Activated CD4-positive, alpha-beta memory T cell treated with anti-CD3 and anti-CD28 coated beads, Interleukin-2, amount 10 ng/mL, durations not matched to agents 7 days and 5 days (primary cell): ENCODE results near the gene VPS26C. TPM values are rescaled to one million over a fixed set of nuclear protein-coding genes. Genes with fewer than 3 reads are reported as not detected.

Experiments
- CTCF ChIA-PET: fragments of 350-600 bp; sonication (Branson Sonifier 250); formaldehyde crosslinking; loops from one replicate; lab custom pipeline; 2021; ENCODE audit warnings: antibody characterized with exemption, inconsistent platforms; lab: Charles Lee
- POLR2A ChIA-PET: fragments of 350-600 bp; sonication (Branson Sonifier 250); formaldehyde crosslinking; loops from one replicate; lab custom pipeline; 2021; ENCODE audit warnings: antibody characterized with exemption; lab: Charles Lee
- DNase-seq: peaks from one replicate; pipeline ENCODE4 v3.0.0-alpha.2; 2020
- H3K27ac Mint-ChIP-seq: one replicate; pipeline ENCODE4 v1.8.0; 2021; ENCODE audit warnings: mild to moderate bottlenecking, mixed read lengths
- H3K27me3 Mint-ChIP-seq: one replicate; pipeline ENCODE4 v1.8.0; 2021; ENCODE audit warnings: mixed read lengths
- H3K36me3 Mint-ChIP-seq: one replicate; pipeline ENCODE4 v1.8.0; 2021; ENCODE audit warnings: low read depth, mixed read lengths
- H3K4me1 Mint-ChIP-seq: one replicate; pipeline ENCODE4 v1.8.0; 2021; ENCODE audit warnings: mixed read lengths
- H3K4me3 Mint-ChIP-seq: one replicate; pipeline ENCODE4 v1.8.0; 2021; ENCODE audit warnings: mild to moderate bottlenecking, mixed read lengths
- H3K9me3 Mint-ChIP-seq: one replicate; pipeline ENCODE4 v1.8.0; 2021; ENCODE audit warnings: mixed read lengths
- total RNA-seq, 2 experiments: library from RNA; stranded (reverse); gene quantifications; one replicate each; pipeline ENCODE4 v1.2.3, GENCODE V29; 2021

The VPS26C gene
- total RNA-seq, 2 experiments from 2014 or later: 70.7 to 73.1 TPM

- H3K4me3 Mint-ChIP-seq: no peak overlapping the region
- ChIA-PET POLR2A (no interaction called here), CTCF (no interaction called here)
- peaks cover 9% of the 10 kb centered on the region for H3K27me3 Mint-ChIP-seq
- H3K4me1 Mint-ChIP-seq: no peaks in the 10 kb centered on the region
- DNase-seq: no peak
- no peaks in the 10 kb centered on the region for H3K36me3 Mint-ChIP-seq
- H3K27ac Mint-ChIP-seq: no peak overlapping the region
- H3K9me3 Mint-ChIP-seq: no peaks in the 10 kb centered on the region
These were observed 9.2 kb upstream of the VPS26C start for GRCh38 chr21:37276377-37276776.

DNA sequence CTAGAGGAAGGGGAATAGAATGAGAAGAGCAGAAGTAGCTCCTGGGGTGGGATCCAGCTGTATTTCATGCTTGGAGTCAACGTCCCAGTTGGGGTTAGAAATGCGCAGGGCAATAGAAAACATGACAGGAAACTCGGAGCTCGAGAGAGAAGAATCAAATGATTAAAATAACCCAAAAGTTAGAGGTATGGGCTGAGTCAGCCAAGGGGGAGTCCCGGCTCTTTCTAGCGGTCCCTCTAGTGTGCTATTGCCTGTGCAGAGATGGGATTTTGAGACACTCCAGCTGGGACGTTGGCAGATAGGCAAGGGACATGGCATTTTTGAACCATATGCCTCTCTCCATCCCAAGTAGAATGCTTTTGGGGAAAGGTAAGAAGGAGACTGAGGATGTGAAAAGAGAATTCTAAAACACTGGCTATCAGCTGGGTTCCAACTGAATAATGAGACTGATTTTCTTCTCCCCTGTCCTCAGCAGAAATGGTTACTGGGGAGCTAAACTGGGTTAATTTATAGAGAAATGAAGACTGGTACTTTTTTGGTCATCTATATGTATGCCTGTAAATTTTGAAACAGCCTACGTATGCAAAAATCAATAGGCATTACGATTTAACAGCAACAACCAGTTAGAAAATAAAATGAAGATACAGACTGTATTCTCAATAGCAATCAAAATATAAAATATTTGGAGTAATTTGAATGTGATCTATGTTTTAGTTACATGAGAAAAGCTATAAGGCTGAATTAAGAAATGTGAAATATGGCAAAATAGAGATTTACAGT is 7.0 kb upstream of the VPS26C start:
- Mint-ChIP-seq H3K9me3 (no peaks in the 10 kb centered on the region), H3K4me1 (peaks cover 1% of the 10 kb centered on the region), H3K27me3 (peaks cover 5% of the 10 kb centered on the region), H3K27ac (no peak overlapping the region), H3K4me3 (no peak overlapping the region), H3K36me3 (no peaks in the 10 kb centered on the region)
- CTCF ChIA-PET: no interaction called here
- no peak for DNase-seq
- POLR2A ChIA-PET: interaction anchor here (0.6 to 1.2 kb wide), 3 partner anchors 17 to 95 kb away, joined by 3 to 4 read pairs (median 3); no protein-coding TSS in a partner anchor

- Mint-ChIP-seq H3K27me3 (peaks cover 5% of the 10 kb centered on the region), H3K4me1 (peaks cover 6% of the 10 kb centered on the region), H3K4me3 (no peak overlapping the region), H3K27ac (no peak overlapping the region), H3K9me3 (no peaks in the 10 kb centered on the region), H3K36me3 (no peaks in the 10 kb centered on the region)
- DNase-seq: no peak
- CTCF ChIA-PET: no interaction called here
- POLR2A ChIA-PET: interaction anchor here (0.6 to 1.2 kb wide), 2 partner anchors 16 to 52 kb away, joined by 3 read pairs; no protein-coding TSS in a partner anchor
These were observed 6.3 kb upstream of the VPS26C start for GRCh38 chr21:37273440-37273839.

DNA sequence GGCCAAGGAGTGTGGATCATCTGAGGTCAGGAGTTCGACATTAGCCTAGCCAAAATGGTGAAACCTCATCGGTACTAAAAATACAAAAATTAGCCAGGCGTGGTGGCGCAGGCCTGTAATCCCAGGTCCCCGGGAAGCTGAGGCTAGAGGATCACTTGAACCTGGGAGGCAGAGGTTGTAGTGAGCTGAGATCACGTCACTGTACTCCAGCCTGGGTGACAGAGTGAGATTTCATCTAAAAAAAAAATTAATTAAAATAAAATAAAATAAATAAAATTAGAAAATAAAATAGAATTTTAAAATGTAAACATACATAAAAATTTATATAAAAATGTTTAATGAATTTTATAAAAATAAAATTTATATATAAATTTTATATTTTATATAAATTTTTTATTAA is 5.8 kb upstream of the VPS26C start:
- H3K4me1 Mint-ChIP-seq: peaks cover 8% of the 10 kb centered on the region

DNA sequence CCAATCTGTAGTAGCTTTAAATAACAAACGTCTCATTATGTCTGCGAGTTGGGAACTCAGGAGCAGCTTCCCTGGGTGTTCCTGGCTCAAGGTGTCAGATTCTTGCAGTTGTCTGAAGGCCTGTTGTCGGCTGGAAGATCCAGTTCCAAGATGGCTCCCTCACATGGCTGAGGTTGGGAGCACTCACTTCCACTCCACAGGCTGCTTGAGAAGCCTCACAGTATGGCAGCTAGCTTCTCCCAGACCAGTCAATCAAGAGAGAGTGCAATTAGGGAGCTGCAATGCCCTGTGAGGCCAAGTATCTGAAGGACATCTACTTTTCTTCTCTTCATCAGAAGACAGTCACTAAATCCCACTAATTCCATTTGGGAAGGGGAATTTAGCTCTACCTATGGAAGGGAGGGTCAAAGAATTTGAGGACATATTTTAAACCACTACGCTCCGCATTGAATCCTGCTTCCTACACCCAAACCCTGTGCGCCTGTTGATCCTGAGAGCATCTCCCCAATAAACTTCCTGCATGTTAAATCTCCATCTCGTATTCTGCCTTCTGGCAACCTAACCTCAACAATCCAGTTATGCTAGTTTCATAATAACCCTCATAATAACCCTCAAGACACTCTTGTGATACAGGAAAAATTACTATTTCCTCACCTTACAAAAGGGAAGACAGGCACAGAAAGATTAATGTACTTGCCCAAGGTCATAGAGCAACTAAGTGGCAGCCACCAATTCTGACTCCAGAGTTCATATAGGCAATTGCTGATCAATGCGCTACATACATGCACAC is 3.6 kb upstream of the VPS26C start:
- POLR2A ChIA-PET: interaction anchor here (0.9 to 1.1 kb wide), 3 partner anchors 97 to 293 kb away, joined by 3 to 4 read pairs (median 3); no protein-coding TSS in a partner anchor
- no peak overlapping the region for H3K27ac Mint-ChIP-seq
- peaks cover 21% of the 10 kb centered on the region for H3K4me1 Mint-ChIP-seq
- peaks cover 10% of the 10 kb centered on the region for H3K36me3 Mint-ChIP-seq
- DNase-seq: no peak
- H3K9me3 Mint-ChIP-seq: no peaks in the 10 kb centered on the region
- CTCF ChIA-PET: no interaction called here
- H3K4me3 Mint-ChIP-seq: no peak overlapping the region
- peaks cover 5% of the 10 kb centered on the region for H3K27me3 Mint-ChIP-seq

More for the DNA sequence above, 5.8 kb upstream of the VPS26C start:
- CTCF ChIA-PET: no interaction called here
- no peak for DNase-seq
- H3K36me3 Mint-ChIP-seq: no peaks in the 10 kb centered on the region
- H3K27ac Mint-ChIP-seq: no peak overlapping the region
- H3K9me3 Mint-ChIP-seq: no peaks in the 10 kb centered on the region
- POLR2A ChIA-PET: interaction anchor here (0.6 kb wide), 1 partner anchor 16 kb away, joined by 3 read pairs; no protein-coding TSS in a partner anchor
- H3K4me3 Mint-ChIP-seq: no peak overlapping the region
- peaks cover 5% of the 10 kb centered on the region for H3K27me3 Mint-ChIP-seq

- CTCF ChIA-PET: no interaction called here
- Mint-ChIP-seq H3K27ac (no peak overlapping the region), H3K4me1 (peaks cover 32% of the 10 kb centered on the region), H3K4me3 (no peak overlapping the region), H3K27me3 (peaks cover 5% of the 10 kb centered on the region), H3K36me3 (peaks cover 18% of the 10 kb centered on the region), H3K9me3 (no peaks in the 10 kb centered on the region)
- POLR2A ChIA-PET: no interaction called here
- DNase-seq: no peak
These were observed 2.3 kb upstream of the VPS26C start for GRCh38 chr21:37269481-37269880.

- POLR2A ChIA-PET: interaction anchor here (0.6 to 5.2 kb wide), 21 partner anchors 10 to 296 kb away, joined by 3 to 95 read pairs (median 6); partner anchors contain the start of gene DYRK1A
- Mint-ChIP-seq H3K27me3 (no peaks in the 10 kb centered on the region), H3K4me1 (peaks cover 46% of the 10 kb centered on the region), H3K9me3 (no peaks in the 10 kb centered on the region), H3K36me3 (peaks cover 25% of the 10 kb centered on the region), H3K27ac (peak overlapping the region; percentile 98), H3K4me3 (peak overlapping the region; percentile 95)
- DNase-seq: no peak
- CTCF ChIA-PET: interaction anchor here (1.0 to 3.0 kb wide), 3 partner anchors 11 to 47 kb away, joined by 3 to 18 read pairs (median 9); no protein-coding TSS in a partner anchor
These were observed 1.0 kb upstream of the VPS26C start for GRCh38 chr21:37268186-37268503.

GRCh38 chr21:37266515-37267221 is 466 bp downstream of the VPS26C start:
- POLR2A ChIA-PET: interaction anchor here (1.0 to 5.2 kb wide), 18 partner anchors 9 to 297 kb away, joined by 3 to 95 read pairs (median 7); partner anchors contain the start of gene DYRK1A
- peaks cover 33% of the 10 kb centered on the region for H3K36me3 Mint-ChIP-seq
- H3K27me3 Mint-ChIP-seq: no peaks in the 10 kb centered on the region
- peak overlapping the region; percentile 95 for H3K4me3 Mint-ChIP-seq
- CTCF ChIA-PET: interaction anchor here (0.6 to 3.0 kb wide), 11 partner anchors 9 to 297 kb away, joined by 3 to 18 read pairs (median 6); partner anchors contain the start of gene DYRK1A
- H3K4me1 Mint-ChIP-seq: peaks cover 51% of the 10 kb centered on the region
- peak overlapping the region; percentile 98 for H3K27ac Mint-ChIP-seq
- H3K9me3 Mint-ChIP-seq: no peaks in the 10 kb centered on the region
- no peak for DNase-seq

GRCh38 chr21:37264808-37265207 is 2.3 kb downstream of the VPS26C start:
- H3K27me3 Mint-ChIP-seq: no peaks in the 10 kb centered on the region
- no peak for DNase-seq
- no peaks in the 10 kb centered on the region for H3K9me3 Mint-ChIP-seq
- H3K4me1 Mint-ChIP-seq: peaks cover 55% of the 10 kb centered on the region
- POLR2A ChIA-PET: interaction anchor here (1.3 to 5.2 kb wide), 5 partner anchors 40 to 299 kb away, joined by 3 to 35 read pairs (median 4); partner anchors contain the start of gene DYRK1A
- H3K4me3 Mint-ChIP-seq: no peak overlapping the region
- CTCF ChIA-PET: interaction anchor here (1.2 kb wide), 2 partner anchors 9 to 44 kb away, joined by 4 to 5 read pairs; no protein-coding TSS in a partner anchor
- H3K36me3 Mint-ChIP-seq: peaks cover 38% of the 10 kb centered on the region
- no peak overlapping the region for H3K27ac Mint-ChIP-seq

GRCh38 chr21:37263827-37264600 is 3.1 kb downstream of the VPS26C start:
- H3K27ac Mint-ChIP-seq: no peak overlapping the region
- H3K4me3 Mint-ChIP-seq: no peak overlapping the region
- peaks cover 56% of the 10 kb centered on the region for H3K4me1 Mint-ChIP-seq
- POLR2A ChIA-PET: interaction anchor here (1.3 to 5.2 kb wide), 4 partner anchors 44 to 300 kb away, joined by 3 to 35 read pairs (median 4); partner anchors contain the start of gene DYRK1A
- H3K36me3 Mint-ChIP-seq: peaks cover 41% of the 10 kb centered on the region
- CTCF ChIA-PET: interaction anchor here (1.2 kb wide), 2 partner anchors 9 to 43 kb away, joined by 4 to 5 read pairs; no protein-coding TSS in a partner anchor
- no peak for DNase-seq
- H3K27me3 Mint-ChIP-seq: no peaks in the 10 kb centered on the region
- H3K9me3 Mint-ChIP-seq: no peaks in the 10 kb centered on the region

- Mint-ChIP-seq H3K27me3 (no peaks in the 10 kb centered on the region), H3K9me3 (no peaks in the 10 kb centered on the region), H3K36me3 (peaks cover 36% of the 10 kb centered on the region), H3K4me3 (peak overlapping the region; percentile 17), H3K4me1 (peaks cover 53% of the 10 kb centered on the region), H3K27ac (no peak overlapping the region)
- ChIA-PET CTCF (interaction anchor here (0.6 kb wide), 1 partner anchor 277 kb away, joined by 3 read pairs; no protein-coding TSS in a partner anchor), POLR2A (interaction anchor here (1.1 to 4.5 kb wide), 8 partner anchors 8 to 304 kb away, joined by 3 to 95 read pairs (median 22); partner anchors contain the start of genes DYRK1A and VPS26C)
- no peak for DNase-seq
These were observed 7.7 kb downstream of the VPS26C start for GRCh38 chr21:37259426-37259825.
